Panc1 (cell line): Measurements from ENCODE around the gene NOXO1. TPM values are rescaled to one million over a fixed set of nuclear protein-coding genes. Genes with fewer than 3 reads are reported as not detected.

Source experiments
- ATAC-seq: fragments of 200-7000 bp; cut with Tn5 transposase; 2 replicates; pipeline ENCODE4 v1.9.1; 2020; ENCODE audit warnings: mild to moderate bottlenecking, moderate library complexity
- BruUV-seq: library from RNA; stranded (reverse); fragments of 400-500 nt; replicated peaks from 2 replicates; lab custom pipeline; 2021; lab: Mats Ljungman, UMichigan
- CTCF ChIA-PET: fragments of 300-600 bp; sonication (Branson Sonifier 250); formaldehyde crosslinking; loops from one replicate; lab custom pipeline; 2022; ENCODE audit warnings: antibody characterized with exemption; lab: Charles Lee
- POLR2A ChIA-PET: fragments of 300-600 bp; sonication (Branson Sonifier 250); formaldehyde crosslinking; loops from one replicate; lab custom pipeline; 2022; ENCODE audit warnings: antibody characterized with exemption; lab: Charles Lee
- DNase-seq: peaks from one replicate; pipeline ENCODE4 v3.0.0-alpha.2; 2010; ENCODE audit warnings: low read depth, low spot score
- H3K27ac ChIP-seq: 2 replicates; pipeline ENCODE4 v1.5.1; 2011; ENCODE audit warnings: mild to moderate bottlenecking, low read length, inconsistent platforms
- H3K27me3 ChIP-seq: fragments of 200-500 bp; sonication (Bioruptor generic); 2 replicates; pipeline ENCODE4 v1.6.0; 2014; ENCODE audit warnings: low read length, inconsistent platforms; ENCODE audit not compliant: control insufficient read depth, insufficient read depth
- H3K36me3 ChIP-seq: fragments of 200-500 bp; sonication (Bioruptor generic); 2 replicates; pipeline ENCODE4 v1.5.1; 2014; ENCODE audit warnings: inconsistent platforms, mild to moderate bottlenecking, low read length, moderate library complexity; ENCODE audit not compliant: control insufficient read depth, insufficient read depth
- H3K4me1 ChIP-seq: 2 replicates; pipeline ENCODE4 v1.5.1; 2011; ENCODE audit warnings: inconsistent platforms, mild to moderate bottlenecking, low read length, moderate library complexity; ENCODE audit not compliant: control insufficient read depth, insufficient read depth
- H3K4me3 ChIP-seq, 2 experiments: 2 replicates each; pipeline ENCODE4 v1.5.1; 2011 to 2012; ENCODE audit warnings: low read depth in 2 of 2, low read length in 2 of 2, mild to moderate bottlenecking in 2 of 2, inconsistent platforms in 1 of 2, moderate library complexity in 1 of 2
- H3K9me3 ChIP-seq: fragments of 200-500 bp; sonication (Bioruptor generic); 2 replicates; pipeline ENCODE4 v1.5.1; 2014; ENCODE audit warnings: low read depth, mild to moderate bottlenecking, inconsistent platforms, low read length, moderate library complexity; ENCODE audit not compliant: control insufficient read depth, insufficient read depth
- POLR2AphosphoS5 ChIP-seq: IDR thresholded peaks from 2 replicates; pipeline ENCODE4 v1.6.1; 2012; ENCODE audit warnings: mild to moderate bottlenecking, low read depth, low read length, moderate library complexity
- SIN3A ChIP-seq: IDR thresholded peaks from 2 replicates; pipeline ENCODE4 v1.6.1; 2012; ENCODE audit warnings: low read depth, mild to moderate bottlenecking, low read length, moderate library complexity, borderline replicate concordance; ENCODE audit not compliant: insufficient read depth
- TCF7L2 ChIP-seq: IDR thresholded peaks from 2 replicates; pipeline ENCODE4 v1.6.1; 2011; ENCODE audit warnings: mild to moderate bottlenecking, low read depth, low read length, inconsistent platforms
- in situ Hi-C: cut with HindIII; loops from 2 replicates; pipeline ENCODE4 v1.10.0; 2016; ENCODE audit warnings: low sequenced_read_pairs, low pct_unique_long_range_greater_than_20kb
- intact Hi-C: fragments of 100-400 bp; cut with micrococcal nuclease; formaldehyde crosslinking; loops from one replicate; pipeline ENCODE4 v1.10.0; 2022; ENCODE audit not compliant: unreplicated experiment
- total RNA-seq: library from RNA; stranded (reverse); gene quantifications from one replicate; pipeline ENCODE4 v1.2.1, GENCODE V29; 2021; ENCODE audit not compliant: unreplicated experiment
- TF ChIP-seq, protein P1 (sequence below): fragments of 450-650 bp; IDR thresholded peaks from 2 replicates; pipeline ENCODE4 v1.5.1; 2017; ENCODE audit warnings: mild to moderate bottlenecking
- TF ChIP-seq, protein P2 (sequence below), 2 experiments: IDR thresholded peaks; 2 replicates each; pipeline ENCODE4 v1.6.1; 2011 to 2012; ENCODE audit warnings: low read depth in 2 of 2, control low read depth in 1 of 2, low read length in 1 of 2, mild to moderate bottlenecking in 1 of 2, moderate library complexity in 1 of 2; ENCODE audit not compliant: insufficient read depth in 1 of 2

NOXO1 gene
- total RNA-seq, 1 experiment from 2014 or later, result 4.0 TPM

DNA sequence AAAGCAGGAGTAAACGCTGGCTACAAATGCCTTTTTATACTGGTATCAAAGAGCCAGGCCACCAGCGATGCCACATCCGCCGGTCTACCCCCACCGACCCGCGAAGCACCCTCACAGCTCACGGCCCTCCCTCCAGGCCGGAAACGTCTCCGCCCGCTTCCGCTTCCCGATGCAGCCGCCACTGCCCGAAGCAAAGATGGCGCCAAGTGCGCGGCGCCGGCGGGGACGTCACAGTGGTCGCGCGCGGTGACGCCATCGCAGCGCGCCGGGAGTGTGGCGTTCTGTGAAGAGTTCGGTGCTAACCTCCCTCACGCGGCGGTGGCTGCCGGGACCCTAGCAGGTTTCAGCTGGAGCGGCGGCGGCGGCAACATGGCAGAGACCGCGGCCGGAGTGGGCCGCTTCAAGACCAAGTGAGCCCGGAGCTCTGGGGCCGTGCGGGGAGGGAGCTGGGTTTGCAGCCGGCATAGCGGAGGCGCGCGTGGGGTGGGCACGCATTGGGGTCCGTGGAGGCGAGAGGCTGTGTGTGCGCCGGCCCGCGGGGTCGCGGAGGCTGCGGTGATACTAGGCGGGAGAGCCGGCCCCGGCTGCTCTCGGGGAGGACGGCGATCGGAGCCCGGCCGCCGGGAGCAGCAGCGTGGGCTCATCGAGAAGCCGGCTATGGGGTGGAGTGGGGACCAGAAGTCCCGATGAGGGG lies 9.3 kb downstream of the NOXO1 start, which contains the start of gene TBL3:
Gene TBL3 (plus strand): TSS at position 258 of the 694 bp plus-strand sequence. CDS start 112 bp downstream, at position 370.
- H3K4me3 ChIP-seq, result peak within 1 kb of the TSS; percentile 90 to 96
- no peaks in the 10 kb centered on the region for H3K27me3 ChIP-seq
- H3K27ac ChIP-seq, result peak within 1 kb of the TSS; percentile 87
- H3K36me3 ChIP-seq, result no peaks in the 10 kb centered on the region; the same call in 1 of the 2 replicates
- H3K9me3 ChIP-seq, result no peaks in the 10 kb centered on the region
- ChIA-PET CTCF (interaction anchor here (0.6 kb wide), 1 partner anchor 108 kb away, joined by 3 read pairs; no protein-coding TSS in a partner anchor), POLR2A (no interaction called here)
- BruUV-seq, result no TSS peak
- intact Hi-C loops, result no loop called here
- DNase-seq (no peak), ATAC-seq (peak; percentile 93)
- 0 out of 2 replicates have a peak, but pooled peaks cover 4% of the 10 kb centered on the region for H3K4me1 ChIP-seq
- TF ChIP-seq TCF7L2 (peak; percentile 62; the same call in 1 of the 2 replicates), SIN3A (peak; percentile 92), POLR2AphosphoS5 (peak; percentile 92)
- TF ChIP-seq, protein P1, sequence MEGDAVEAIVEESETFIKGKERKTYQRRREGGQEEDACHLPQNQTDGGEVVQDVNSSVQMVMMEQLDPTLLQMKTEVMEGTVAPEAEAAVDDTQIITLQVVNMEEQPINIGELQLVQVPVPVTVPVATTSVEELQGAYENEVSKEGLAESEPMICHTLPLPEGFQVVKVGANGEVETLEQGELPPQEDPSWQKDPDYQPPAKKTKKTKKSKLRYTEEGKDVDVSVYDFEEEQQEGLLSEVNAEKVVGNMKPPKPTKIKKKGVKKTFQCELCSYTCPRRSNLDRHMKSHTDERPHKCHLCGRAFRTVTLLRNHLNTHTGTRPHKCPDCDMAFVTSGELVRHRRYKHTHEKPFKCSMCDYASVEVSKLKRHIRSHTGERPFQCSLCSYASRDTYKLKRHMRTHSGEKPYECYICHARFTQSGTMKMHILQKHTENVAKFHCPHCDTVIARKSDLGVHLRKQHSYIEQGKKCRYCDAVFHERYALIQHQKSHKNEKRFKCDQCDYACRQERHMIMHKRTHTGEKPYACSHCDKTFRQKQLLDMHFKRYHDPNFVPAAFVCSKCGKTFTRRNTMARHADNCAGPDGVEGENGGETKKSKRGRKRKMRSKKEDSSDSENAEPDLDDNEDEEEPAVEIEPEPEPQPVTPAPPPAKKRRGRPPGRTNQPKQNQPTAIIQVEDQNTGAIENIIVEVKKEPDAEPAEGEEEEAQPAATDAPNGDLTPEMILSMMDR, result no peak
- TF ChIP-seq, protein P2, sequence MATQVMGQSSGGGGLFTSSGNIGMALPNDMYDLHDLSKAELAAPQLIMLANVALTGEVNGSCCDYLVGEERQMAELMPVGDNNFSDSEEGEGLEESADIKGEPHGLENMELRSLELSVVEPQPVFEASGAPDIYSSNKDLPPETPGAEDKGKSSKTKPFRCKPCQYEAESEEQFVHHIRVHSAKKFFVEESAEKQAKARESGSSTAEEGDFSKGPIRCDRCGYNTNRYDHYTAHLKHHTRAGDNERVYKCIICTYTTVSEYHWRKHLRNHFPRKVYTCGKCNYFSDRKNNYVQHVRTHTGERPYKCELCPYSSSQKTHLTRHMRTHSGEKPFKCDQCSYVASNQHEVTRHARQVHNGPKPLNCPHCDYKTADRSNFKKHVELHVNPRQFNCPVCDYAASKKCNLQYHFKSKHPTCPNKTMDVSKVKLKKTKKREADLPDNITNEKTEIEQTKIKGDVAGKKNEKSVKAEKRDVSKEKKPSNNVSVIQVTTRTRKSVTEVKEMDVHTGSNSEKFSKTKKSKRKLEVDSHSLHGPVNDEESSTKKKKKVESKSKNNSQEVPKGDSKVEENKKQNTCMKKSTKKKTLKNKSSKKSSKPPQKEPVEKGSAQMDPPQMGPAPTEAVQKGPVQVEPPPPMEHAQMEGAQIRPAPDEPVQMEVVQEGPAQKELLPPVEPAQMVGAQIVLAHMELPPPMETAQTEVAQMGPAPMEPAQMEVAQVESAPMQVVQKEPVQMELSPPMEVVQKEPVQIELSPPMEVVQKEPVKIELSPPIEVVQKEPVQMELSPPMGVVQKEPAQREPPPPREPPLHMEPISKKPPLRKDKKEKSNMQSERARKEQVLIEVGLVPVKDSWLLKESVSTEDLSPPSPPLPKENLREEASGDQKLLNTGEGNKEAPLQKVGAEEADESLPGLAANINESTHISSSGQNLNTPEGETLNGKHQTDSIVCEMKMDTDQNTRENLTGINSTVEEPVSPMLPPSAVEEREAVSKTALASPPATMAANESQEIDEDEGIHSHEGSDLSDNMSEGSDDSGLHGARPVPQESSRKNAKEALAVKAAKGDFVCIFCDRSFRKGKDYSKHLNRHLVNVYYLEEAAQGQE (IDR thresholded peaks at IDR 0.05; ENCODE audit: insufficient read depth in 1 of 2, low read depth in 2 of 2, low read length in 1 of 2), result 0 out of 4 replicates have a peak, but pooled peaks of 1 of the 2 experiments have one; percentile 64
- in situ Hi-C loops, result no loop called here

DNA sequence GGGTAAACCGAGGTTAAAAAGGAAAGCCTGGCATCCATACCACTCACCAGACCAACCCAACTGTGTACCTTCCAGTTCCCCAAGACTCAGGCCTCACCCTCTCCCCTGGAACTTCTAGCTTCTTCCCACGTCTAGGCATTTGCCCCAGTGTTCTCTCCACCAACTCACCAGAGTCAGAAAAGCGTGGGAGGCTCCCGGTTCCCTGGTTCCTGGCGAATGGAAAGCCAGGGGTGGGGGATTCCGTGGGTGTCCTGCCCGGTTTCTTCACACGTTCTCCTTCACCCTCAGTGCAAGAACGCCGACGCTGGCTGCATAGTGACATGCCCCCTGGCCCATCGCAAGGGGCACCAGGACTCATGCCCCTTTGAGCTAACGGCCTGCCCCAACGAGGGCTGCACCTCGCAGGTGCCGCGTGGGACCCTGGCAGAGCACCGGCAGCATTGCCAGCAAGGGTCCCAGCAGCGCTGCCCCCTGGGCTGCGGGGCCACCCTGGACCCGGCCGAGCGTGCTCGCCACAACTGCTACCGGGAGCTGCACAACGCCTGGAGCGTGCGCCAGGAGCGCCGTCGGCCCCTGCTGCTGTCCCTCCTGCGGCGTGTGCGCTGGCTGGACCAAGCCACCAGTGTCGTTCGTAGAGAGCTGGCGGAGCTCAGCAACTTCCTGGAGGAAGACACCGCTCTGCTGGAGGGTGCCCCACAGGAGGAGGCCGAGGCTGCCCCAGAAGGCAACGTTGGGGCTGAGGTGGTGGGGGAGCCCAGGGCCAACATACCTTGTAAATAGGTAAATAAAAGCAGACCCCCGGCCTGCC lies 12.9 kb downstream of the NOXO1 start:
- POLR2A ChIA-PET, result no interaction called here
- no peak for DNase-seq
- no peak for TF ChIP-seq SIN3A
- no peak for TF ChIP-seq TCF7L2
- TF ChIP-seq, protein P2 (IDR thresholded peaks at IDR 0.05; ENCODE audit: insufficient read depth in 1 of 2, low read depth in 2 of 2, low read length in 1 of 2), result no peak
- TF ChIP-seq, protein P1, result no peak
- TF ChIP-seq POLR2AphosphoS5, result no peak
- no TSS peak for BruUV-seq
- in situ Hi-C loops (no loop called here), intact Hi-C loops (no loop called here)
- Histone ChIP-seq H3K9me3 (no peaks in the 10 kb centered on the region), H3K4me1 (0 out of 2 replicates have a peak, but pooled peaks cover 2% of the 10 kb centered on the region), H3K36me3 (peaks cover 11% of the 10 kb centered on the region), H3K27ac (no peak overlapping the region), H3K27me3 (no peaks in the 10 kb centered on the region), H3K4me3 (no peak overlapping the region)
- no peak for ATAC-seq
- CTCF ChIA-PET, result interaction anchor here (0.5 kb wide), 1 partner anchor 88 kb away, joined by 4 read pairs; no protein-coding TSS in a partner anchor
